ENCODE results near the gene CCDC93.

The CCDC93 gene
- 91.7 to 138 reads per million in 2 donors for total RNA-seq

- peak; percentile 79 for DNase-seq
These were observed at the start of gene CCDC93 for GRCh38 chr2:118013724-118014491. Gene CCDC93, minus strand, starts transcription at chr2:118014070. Its CDS starts 75 bp downstream, at chr2:118013995.

- no peak for DNase-seq
These were observed 48.8 kb upstream of the CCDC93 start for GRCh38 chr2:118062669-118063068.

- DNase-seq: no peak
These were observed 48.2 kb upstream of the CCDC93 start for GRCh38 chr2:118062048-118062447.

GRCh38 chr2:118061135-118061955 is 47.5 kb upstream of the CCDC93 start:
- no peak for DNase-seq

- DNase-seq: no peak
These were observed 46.1 kb upstream of the CCDC93 start for GRCh38 chr2:118059919-118060478.

- DNase-seq: no peak
These were observed 45.1 kb upstream of the CCDC93 start for GRCh38 chr2:118058951-118059350.

GRCh38 chr2:118056801-118057200 is 42.9 kb upstream of the CCDC93 start:
- DNase-seq: no peak

- DNase-seq: no peak
These were observed 42.3 kb upstream of the CCDC93 start for GRCh38 chr2:118056165-118056534.

- no peak for DNase-seq
These were observed 41.8 kb upstream of the CCDC93 start for GRCh38 chr2:118055512-118056164.

- no peak for DNase-seq
These were observed 40.5 kb upstream of the CCDC93 start for GRCh38 chr2:118054213-118055008.

GRCh38 chr2:118053681-118054080 is 39.8 kb upstream of the CCDC93 start:
- DNase-seq: no peak

GRCh38 chr2:118052474-118052873 is 38.6 kb upstream of the CCDC93 start:
- DNase-seq: no peak

GRCh38 chr2:118051826-118052358 is 38.0 kb upstream of the CCDC93 start:
- no peak for DNase-seq

- no peak for DNase-seq
These were observed 37.1 kb upstream of the CCDC93 start for GRCh38 chr2:118050974-118051373.

- no peak for DNase-seq
These were observed 36.5 kb upstream of the CCDC93 start for GRCh38 chr2:118050386-118050785.

GRCh38 chr2:118049816-118050140 is 35.9 kb upstream of the CCDC93 start:
- DNase-seq: no peak

- no peak for DNase-seq
These were observed 35.4 kb upstream of the CCDC93 start for GRCh38 chr2:118049140-118049815.

GRCh38 chr2:118048401-118048800 is 34.5 kb upstream of the CCDC93 start:
- DNase-seq: no peak

GRCh38 chr2:118047380-118047826 is 33.5 kb upstream of the CCDC93 start:
- DNase-seq: no peak

GRCh38 chr2:118046634-118047210 is 32.9 kb upstream of the CCDC93 start:
- no peak for DNase-seq

GRCh38 chr2:118045286-118045685 is 31.4 kb upstream of the CCDC93 start:
- DNase-seq: no peak

All from T-helper 9 cell (primary cell).